Measurements from ENCODE around the gene TMEM80. TPM values are rescaled to one million over a fixed set of nuclear protein-coding genes. Genes with fewer than 3 reads are reported as not detected.

The TMEM80 gene
- total RNA-seq, 1 donor from 2014 or later: 14.6 TPM

GRCh38 chr11:742571-743201 lies 47.1 kb downstream of the TMEM80 start:
- no peak for DNase-seq (ENCODE audit: low spot score)

GRCh38 chr11:745428-745827 lies 49.8 kb downstream of the TMEM80 start:
- no peak for DNase-seq (ENCODE audit: low spot score)

DNA sequence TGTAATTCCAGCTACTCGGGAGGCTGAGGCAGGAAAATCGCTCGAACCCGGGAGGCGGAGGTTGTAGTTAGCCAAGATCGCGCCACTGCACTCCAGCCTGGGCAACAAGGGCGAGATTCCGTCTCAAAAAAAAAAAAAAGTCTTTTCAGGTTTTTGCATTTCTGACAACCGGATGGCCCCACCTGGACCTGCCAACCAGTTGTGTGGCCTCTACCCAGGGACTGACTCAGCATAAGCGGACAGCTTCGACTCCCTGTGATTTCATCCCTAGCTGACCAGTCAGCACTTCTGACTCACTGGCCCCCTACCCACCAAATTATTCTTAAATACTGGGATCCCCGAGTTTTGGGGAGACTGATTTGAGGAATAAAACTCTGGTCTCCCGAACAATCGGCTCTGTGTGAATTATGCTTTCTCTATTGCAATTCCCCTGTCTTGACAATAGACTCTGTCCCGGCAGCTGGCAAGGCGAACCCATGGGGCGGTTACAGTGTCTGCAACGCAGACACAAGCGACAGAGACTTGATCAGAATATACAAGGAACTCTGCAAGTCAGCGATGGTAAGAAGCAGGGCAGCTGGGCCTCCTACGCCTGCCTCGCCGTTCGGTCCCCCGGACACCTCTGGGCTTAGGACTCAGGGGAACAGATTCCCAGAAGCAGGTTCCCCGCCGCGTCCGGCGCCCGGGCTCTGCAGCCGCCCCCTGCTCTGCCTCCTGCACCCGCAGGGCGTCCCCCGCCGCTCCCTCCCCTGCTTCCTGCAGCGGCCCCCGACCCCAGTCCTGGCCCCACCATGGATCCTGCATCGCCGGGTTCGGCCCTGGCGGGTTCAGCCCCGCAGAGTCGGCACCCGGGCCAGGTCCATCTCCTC lies 50.9 kb downstream of the TMEM80 start:
- DNase-seq (ENCODE audit: low spot score): no peak

- DNase-seq (ENCODE audit: low spot score): peak; percentile 98
Measured at GRCh38 chr11:747158-748006, 51.8 kb downstream of the TMEM80 start, which contains the start of gene TALDO1. Gene TALDO1, plus strand, starts transcription at chr11:747464. Its CDS starts 18 bp downstream, at chr11:747482.

DNA sequence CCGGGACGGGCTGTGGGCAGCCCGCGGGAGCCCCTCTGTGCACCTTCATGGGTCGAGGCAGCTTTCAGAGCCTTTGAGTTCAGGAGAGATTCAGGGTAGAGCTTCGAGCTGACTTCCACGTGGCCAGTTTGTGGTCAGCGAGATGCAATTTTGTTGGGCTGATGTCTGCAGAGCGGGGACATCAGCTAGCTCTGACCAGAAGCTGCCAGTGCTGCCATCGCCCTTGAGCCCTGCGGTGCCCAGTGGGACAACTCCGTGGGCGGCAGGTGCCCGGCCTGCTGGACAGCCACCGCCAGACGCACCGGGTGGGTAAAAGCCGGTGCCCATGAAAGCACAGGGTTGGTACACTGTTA lies 52.4 kb downstream of the TMEM80 start:
- DNase-seq (ENCODE audit: low spot score): no peak

DNA sequence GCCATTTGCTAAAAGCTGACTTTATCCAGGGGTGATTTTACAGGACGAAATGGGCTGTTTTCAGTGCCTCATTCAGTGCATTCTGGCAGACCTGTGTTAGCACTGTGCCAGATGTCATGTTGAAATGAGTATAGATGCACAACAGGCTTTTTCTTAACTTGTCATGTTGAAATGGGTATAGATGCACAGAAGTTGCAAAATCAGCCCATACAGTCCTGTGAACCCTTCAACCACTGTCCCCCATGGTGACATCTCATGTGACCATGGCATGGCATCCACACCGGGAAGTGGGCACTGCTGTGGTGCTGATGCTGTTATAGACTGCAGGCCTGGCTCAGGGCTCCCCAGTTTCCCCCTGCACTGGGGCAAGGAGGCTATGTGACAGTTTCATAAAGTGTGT lies 54.1 kb downstream of the TMEM80 start:
- no peak for DNase-seq (ENCODE audit: low spot score)

Other genes with a start within 250 kb of the TMEM80 start
- 26.9 TPM for gene PTDSS2, start 245.5 kb upstream of the TMEM80 start, total RNA-seq
- 231 TPM for gene RNH1, start 188.6 kb upstream of the TMEM80 start, total RNA-seq
- 65.2 TPM for gene HRAS, start 160.2 kb upstream of the TMEM80 start, total RNA-seq
- 0.71 TPM for gene LRRC56, start 158.3 kb upstream of the TMEM80 start, total RNA-seq
- 0.87 TPM for gene LMNTD2, start 135.1 kb upstream of the TMEM80 start, total RNA-seq
- 2.0 TPM for gene RASSF7, start 134.8 kb upstream of the TMEM80 start, total RNA-seq
- 29.3 TPM for gene PHRF1, start 119.3 kb upstream of the TMEM80 start, total RNA-seq
- 29.1 TPM for gene IRF7, start 79.9 kb upstream of the TMEM80 start, total RNA-seq
- gene CDHR5, start 70.9 kb upstream of the TMEM80 start, total RNA-seq: 1.1 TPM
- gene SCT, start 68.6 kb upstream of the TMEM80 start, total RNA-seq: not detected
- 0.71 TPM for gene DRD4, start 58.5 kb upstream of the TMEM80 start, total RNA-seq
- gene DEAF1, start 594 bp upstream of the TMEM80 start, total RNA-seq: 25.9 TPM
- 12.1 TPM for gene EPS8L2, start 10.4 kb downstream of the TMEM80 start, total RNA-seq
- gene TALDO1, start 51.6 kb downstream of the TMEM80 start, total RNA-seq: 277 TPM
- gene GATD1, start 81.7 kb downstream of the TMEM80 start, total RNA-seq: 54.1 TPM
- not detected for gene CEND1, start 94.3 kb downstream of the TMEM80 start, total RNA-seq
- 26.3 TPM for gene SLC25A22, start 102.5 kb downstream of the TMEM80 start, total RNA-seq
- 10.2 TPM for gene PIDD1, start 109.4 kb downstream of the TMEM80 start, total RNA-seq
- gene RPLP2, start 114.2 kb downstream of the TMEM80 start, total RNA-seq: 2,673 TPM
- 1,877 TPM for gene PNPLA2, start 123.1 kb downstream of the TMEM80 start, total RNA-seq
- 6.8 TPM for gene CRACR2B, start 132.1 kb downstream of the TMEM80 start, total RNA-seq
- 776 TPM for gene CD151, start 137.1 kb downstream of the TMEM80 start, total RNA-seq
- 203 TPM for gene POLR2L, start 146.7 kb downstream of the TMEM80 start, total RNA-seq
- gene TSPAN4, start 147.0 kb downstream of the TMEM80 start, total RNA-seq: 120 TPM
- 72.1 TPM for gene CHID1, start 215.0 kb downstream of the TMEM80 start, total RNA-seq
- gene AP2A2, start 230.1 kb downstream of the TMEM80 start, total RNA-seq: 120 TPM

All from mesenteric fat pad (tissue), 1 donor.